ENCODE results near the gene INSYN1. TPM values are rescaled to one million over a fixed set of nuclear protein-coding genes. Genes with fewer than 3 reads are reported as not detected.

INSYN1 gene
- total and polyA plus RNA-seq, 8 donors, result 0.14 to 39.7 (median 7.5) TPM

GRCh38 chr15:73781038-73781925 lies 28.1 kb upstream of the INSYN1 start:
- WGBS, 5 donors, result 66 to 79% (median 74%) methylated on average over 8 of the region's 8 CpGs
- Histone ChIP-seq H3K4me3 (no peak overlapping the region), H3K27ac (no peak overlapping the region), H3K36me3 (no peaks in the 10 kb centered on the region), H3K9me3 (no peaks in the 10 kb centered on the region), H3K4me1 (peaks cover 0 to 12% (median 7%) of the 10 kb centered on the region in 4 donors), H3K27me3 (no peaks in the 10 kb centered on the region)
- intact Hi-C loops (cut with DNase I; ENCODE audit: low total_unique reads), result no loop called here
- TF ChIP-seq EP300 (IDR thresholded peaks at IDR 0.05), result no peak
- no peak for TF ChIP-seq CTCF (IDR thresholded peaks at IDR 0.05)
- no peak for TF ChIP-seq POLR2AphosphoS5 (IDR thresholded peaks at IDR 0.05)
- no peak for TF ChIP-seq POLR2A (IDR thresholded peaks at IDR 0.05)
- DNase-seq, result no peak

- no peaks in the 10 kb centered on the region for H3K9me3 ChIP-seq
- intact Hi-C loops (cut with DNase I; ENCODE audit: low total_unique reads), result no loop called here
- WGBS, 5 donors, result 79 to 91% (median 84%) methylated on average over 3 of the region's 3 CpGs
These were observed 26.8 kb upstream of the INSYN1 start for GRCh38 chr15:73779974-73780373.

GRCh38 chr15:73777741-73778140 lies 24.6 kb upstream of the INSYN1 start:
- no peak for DNase-seq
- H3K9me3 ChIP-seq, result no peaks in the 10 kb centered on the region
- no peak for TF ChIP-seq CTCF (IDR thresholded peaks at IDR 0.05)
- TF ChIP-seq EP300 (IDR thresholded peaks at IDR 0.05), result no peak
- TF ChIP-seq POLR2AphosphoS5 (IDR thresholded peaks at IDR 0.05), result no peak
- TF ChIP-seq POLR2A (IDR thresholded peaks at IDR 0.05), result no peak
- intact Hi-C loops (cut with DNase I; ENCODE audit: low total_unique reads), result no loop called here
- H3K36me3 ChIP-seq, result no peaks in the 10 kb centered on the region
- H3K27me3 ChIP-seq, result no peaks in the 10 kb centered on the region
- H3K4me3 ChIP-seq, result no peak overlapping the region
- H3K27ac ChIP-seq, result no peak overlapping the region
- H3K4me1 ChIP-seq, result peaks cover 0 to 7% (median 3%) of the 10 kb centered on the region in 4 donors

More at GRCh38 chr15:73779974-73780373, 26.8 kb upstream of the INSYN1 start:
- no peak for DNase-seq
- Histone ChIP-seq H3K36me3 (no peaks in the 10 kb centered on the region), H3K4me3 (no peak overlapping the region), H3K27ac (no peak overlapping the region), H3K4me1 (peaks cover 0 to 2% (median under 1%) of the 10 kb centered on the region in 4 donors), H3K27me3 (no peaks in the 10 kb centered on the region)
- TF ChIP-seq EP300 (IDR thresholded peaks at IDR 0.05) (no peak), POLR2A (IDR thresholded peaks at IDR 0.05) (no peak), CTCF (IDR thresholded peaks at IDR 0.05) (no peak)

- no peaks in the 10 kb centered on the region for H3K9me3 ChIP-seq
- peaks cover 0 to 7% (median 3%) of the 10 kb centered on the region in 4 donors for H3K4me1 ChIP-seq
- H3K27me3 ChIP-seq, result peaks cover 0 to 11% (median 0%) of the 10 kb centered on the region in 3 donors
- H3K36me3 ChIP-seq, result no peaks in the 10 kb centered on the region
- no peak for TF ChIP-seq POLR2AphosphoS5 (IDR thresholded peaks at IDR 0.05)
- TF ChIP-seq POLR2A (IDR thresholded peaks at IDR 0.05), result no peak
- TF ChIP-seq EP300 (IDR thresholded peaks at IDR 0.05), result no peak
- no peak for TF ChIP-seq CTCF (IDR thresholded peaks at IDR 0.05)
- 44 to 55% (median 48%) methylated on average over 6 of the region's 6 CpGs for WGBS, 5 donors
- no peak overlapping the region for H3K4me3 ChIP-seq
- H3K27ac ChIP-seq, result no peak overlapping the region
- no peak for DNase-seq
- intact Hi-C loops (cut with DNase I; ENCODE audit: low total_unique reads), result no loop called here
These were observed 20.3 kb upstream of the INSYN1 start for GRCh38 chr15:73773428-73773827.

Data from stomach (tissue), 9 donors.